Measurements from ENCODE around the gene CPNE1.

DNA sequence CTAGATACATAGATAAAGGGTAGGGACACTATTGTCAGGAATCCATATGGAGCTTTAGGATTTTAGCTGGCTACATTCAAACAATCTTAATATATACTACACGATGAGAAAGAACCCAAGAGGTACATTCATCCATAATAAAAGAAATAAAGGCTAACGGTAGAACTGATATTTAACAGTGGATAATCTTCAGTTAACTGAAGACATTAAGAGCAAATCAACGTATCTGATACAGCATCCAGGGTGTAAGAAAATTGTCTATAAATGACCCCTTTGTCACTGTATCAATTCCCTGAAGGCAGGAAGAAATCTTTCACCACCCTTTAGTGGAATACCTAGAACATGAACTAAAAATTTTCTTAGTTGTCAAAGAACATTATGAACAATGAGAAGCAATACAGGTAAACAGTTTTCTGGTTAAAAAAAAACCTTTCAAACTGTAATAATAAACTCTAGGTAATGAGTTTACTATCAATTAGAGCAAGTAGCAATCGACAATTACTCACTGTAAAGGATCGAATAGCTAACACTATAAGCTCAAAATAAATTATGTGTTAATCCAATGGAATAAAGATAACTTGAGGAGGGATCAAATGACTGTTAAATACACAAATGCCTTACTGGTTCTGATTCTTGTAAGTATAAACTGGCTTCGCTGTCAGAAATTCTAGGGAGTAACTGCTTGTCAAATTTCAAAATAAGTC is 46.3 kb upstream of the CPNE1 start:
- TF ChIP-seq, protein P1, sequence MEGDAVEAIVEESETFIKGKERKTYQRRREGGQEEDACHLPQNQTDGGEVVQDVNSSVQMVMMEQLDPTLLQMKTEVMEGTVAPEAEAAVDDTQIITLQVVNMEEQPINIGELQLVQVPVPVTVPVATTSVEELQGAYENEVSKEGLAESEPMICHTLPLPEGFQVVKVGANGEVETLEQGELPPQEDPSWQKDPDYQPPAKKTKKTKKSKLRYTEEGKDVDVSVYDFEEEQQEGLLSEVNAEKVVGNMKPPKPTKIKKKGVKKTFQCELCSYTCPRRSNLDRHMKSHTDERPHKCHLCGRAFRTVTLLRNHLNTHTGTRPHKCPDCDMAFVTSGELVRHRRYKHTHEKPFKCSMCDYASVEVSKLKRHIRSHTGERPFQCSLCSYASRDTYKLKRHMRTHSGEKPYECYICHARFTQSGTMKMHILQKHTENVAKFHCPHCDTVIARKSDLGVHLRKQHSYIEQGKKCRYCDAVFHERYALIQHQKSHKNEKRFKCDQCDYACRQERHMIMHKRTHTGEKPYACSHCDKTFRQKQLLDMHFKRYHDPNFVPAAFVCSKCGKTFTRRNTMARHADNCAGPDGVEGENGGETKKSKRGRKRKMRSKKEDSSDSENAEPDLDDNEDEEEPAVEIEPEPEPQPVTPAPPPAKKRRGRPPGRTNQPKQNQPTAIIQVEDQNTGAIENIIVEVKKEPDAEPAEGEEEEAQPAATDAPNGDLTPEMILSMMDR (IDR thresholded peaks at IDR 0.05): no peak
- TF ChIP-seq POLR2A (IDR thresholded peaks at IDR 0.05): no peak

All from Peyer's patch (tissue), 4 donors.